GM19452 (cell line): ENCODE results near the gene TXNL4A.
"Not testable (repeated sequence)": the region's sequence is repeated elsewhere in the genome, so short reads cannot be mapped to it uniquely, and the experiment has no call there.

ENCODE experiments used
- ATAC-seq: cut with Tn5 transposase; IDR thresholded peaks from one replicate; pipeline ENCODE4 v1.9.1; 2021; ENCODE audit not compliant: unreplicated experiment

TXNL4A gene

DNA sequence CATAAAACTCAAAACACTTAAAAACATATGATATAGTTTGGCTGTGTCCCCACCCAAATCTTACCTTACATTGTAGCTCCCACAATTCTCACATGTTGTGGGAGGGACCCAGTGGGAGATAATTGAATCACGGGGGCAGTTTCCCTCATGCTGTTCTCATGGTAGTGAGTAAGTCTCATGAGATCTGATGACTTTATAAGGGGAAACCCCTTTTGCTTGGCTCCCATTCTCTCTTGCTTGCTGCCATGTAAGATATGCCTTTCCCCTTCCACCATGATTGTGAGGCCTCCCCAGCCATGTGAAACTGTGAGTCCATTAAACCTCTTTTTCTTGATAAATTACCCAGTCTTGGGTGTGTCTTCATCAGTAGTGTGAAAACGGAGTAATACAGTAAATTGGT is 11.3 kb upstream of the TXNL4A start:
- ATAC-seq, result not testable (repeated sequence)

DNA sequence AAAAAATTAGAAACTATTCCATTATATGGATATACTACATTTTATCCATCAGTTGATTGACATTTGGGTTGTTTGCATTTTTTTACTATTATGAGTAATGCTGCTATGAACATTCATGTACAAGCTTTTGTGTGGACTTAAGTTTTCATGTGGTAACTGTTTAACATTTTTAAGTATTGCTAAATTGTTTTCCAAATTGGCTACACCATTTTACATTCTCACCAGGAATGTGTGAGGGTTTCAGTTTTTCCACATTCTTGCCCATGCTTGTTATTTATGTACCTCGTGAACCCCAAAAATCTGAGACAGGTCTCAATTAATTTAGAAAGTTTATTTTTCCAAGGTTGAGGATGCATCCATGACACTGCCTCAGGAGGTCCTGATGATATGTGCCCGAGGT is 3.1 kb upstream of the TXNL4A start:
- ATAC-seq, result no peak

DNA sequence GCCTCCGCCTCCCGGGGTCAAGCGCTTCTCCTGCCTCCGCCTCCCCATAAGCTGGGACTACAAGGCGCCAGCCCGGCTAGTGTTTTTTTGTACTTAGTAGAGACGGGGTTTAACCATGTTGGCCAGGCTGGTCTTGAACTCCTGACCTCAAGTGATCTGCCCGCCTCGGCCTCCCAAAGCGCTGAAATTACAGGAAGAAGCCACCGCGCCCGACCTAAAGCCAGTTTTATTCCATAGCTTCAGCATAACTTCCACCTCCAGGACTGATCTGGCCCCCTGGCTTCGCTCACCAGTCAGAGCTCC is 783 bp upstream of the TXNL4A start:
- no peak for ATAC-seq

DNA sequence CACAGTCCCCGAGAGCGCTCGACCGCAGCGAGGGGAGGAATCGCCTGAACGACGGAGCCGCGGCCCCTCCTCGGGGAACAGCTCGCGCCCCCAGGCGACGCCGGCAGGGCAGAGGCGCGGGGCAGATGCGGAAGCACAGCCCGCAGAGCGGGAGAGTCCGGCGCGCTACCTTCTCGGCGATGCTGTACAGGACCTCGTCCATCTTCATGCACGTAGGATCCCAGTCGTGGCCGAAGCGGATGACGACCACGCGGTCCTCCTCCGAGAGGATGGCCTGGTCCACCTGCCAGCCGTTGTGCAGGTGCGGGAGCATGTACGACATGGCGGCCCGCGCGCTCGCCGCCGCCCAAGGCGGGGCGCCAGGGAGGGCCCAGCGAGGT is 302 bp downstream of the TXNL4A start:
- ATAC-seq, result peak; percentile 69

DNA sequence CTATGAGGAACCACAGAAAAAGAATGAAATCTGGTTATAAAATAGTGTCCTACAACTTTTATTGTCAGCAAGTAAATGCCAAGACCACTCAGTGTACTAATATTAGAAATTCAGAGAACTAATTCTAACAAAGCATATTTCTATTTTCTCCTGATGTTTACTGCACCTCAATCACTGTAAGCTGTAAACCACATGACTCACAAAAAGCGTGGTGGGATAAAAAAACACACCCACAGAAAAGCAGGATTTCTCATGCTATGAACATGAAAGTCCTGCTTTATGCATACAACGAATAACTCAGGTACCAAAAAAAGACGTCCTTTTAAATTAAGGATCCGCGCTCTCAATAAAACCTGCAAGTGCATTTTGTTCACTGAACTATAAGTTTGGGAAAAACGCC is 797 bp downstream of the TXNL4A start:
- no peak for ATAC-seq

DNA sequence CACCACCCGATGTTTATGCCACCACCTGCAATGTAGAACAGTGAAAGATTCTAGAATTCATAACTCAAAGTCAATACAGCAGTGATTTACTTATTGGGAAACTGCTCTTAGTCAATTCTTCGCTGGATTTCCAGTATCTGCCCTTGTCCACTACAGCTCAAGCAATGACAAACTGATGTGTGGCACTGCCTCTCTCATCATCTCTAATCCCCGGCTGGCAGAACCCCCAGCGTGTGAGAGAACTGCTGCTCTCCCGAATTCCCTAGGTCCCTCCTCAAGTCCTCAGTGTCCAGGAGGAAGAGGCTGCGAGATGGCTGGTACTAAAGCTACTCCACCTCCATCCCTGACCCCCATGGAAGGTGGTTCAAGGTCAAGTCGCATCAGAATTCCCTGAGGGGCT is 1.6 kb downstream of the TXNL4A start:
- no peak for ATAC-seq

DNA sequence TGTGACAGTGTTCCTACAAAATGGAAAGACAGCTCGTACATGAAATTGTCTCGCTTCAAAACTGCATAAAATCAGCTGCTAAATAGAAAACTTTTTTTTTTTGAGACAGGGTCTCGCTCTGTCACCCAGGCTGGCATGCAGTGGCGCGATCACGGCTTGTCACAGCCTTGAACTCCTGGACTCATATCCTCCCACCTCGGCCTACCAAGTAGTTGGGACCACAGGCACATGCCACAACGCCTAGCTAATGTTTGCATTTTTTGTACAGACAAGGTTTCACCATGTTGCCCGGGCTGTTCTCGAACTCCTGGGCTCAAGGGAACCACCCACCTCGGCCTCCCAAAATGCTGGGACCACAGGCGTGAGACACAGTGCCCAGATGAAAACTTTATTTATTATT is 3.2 kb downstream of the TXNL4A start:
- no peak for ATAC-seq

DNA sequence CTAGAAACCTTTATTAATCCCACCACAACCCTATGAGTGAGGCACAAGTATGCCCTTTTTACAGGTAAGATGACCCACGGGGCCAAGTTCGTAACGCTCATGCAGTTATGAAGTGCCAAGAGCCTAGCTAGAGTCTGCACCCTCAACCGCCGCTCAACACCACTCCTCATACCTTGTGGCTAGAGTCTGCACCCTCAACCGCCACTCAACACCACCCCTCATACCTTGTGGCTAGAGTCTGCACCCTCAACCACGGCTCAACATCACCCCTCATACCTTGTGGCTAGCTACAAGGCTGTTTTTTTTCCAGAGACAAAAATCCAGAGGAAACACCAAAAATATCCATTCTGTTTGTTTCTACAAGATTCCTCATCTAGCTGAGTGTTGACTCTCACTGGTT is 4.6 kb downstream of the TXNL4A start:
- ATAC-seq, result no peak

DNA sequence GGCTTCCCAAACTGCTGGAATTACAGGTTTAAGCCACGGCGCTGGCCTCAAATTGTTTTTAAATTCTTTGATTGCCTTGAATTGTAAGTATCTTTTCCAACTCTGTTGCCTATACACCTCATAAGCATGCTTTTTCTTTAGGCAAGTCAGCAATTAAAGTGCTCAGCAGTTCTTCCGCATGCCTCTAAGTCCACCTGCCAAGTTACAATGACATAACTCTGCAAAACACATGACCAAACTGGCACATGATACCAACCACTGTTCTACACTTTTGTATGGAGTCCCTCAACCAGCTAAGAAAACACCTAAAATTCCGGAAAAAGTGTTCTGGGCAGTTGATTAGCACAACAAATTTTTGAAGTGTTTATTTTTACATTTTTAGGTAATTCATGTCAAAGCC is 5.1 kb downstream of the TXNL4A start:
- no peak for ATAC-seq

DNA sequence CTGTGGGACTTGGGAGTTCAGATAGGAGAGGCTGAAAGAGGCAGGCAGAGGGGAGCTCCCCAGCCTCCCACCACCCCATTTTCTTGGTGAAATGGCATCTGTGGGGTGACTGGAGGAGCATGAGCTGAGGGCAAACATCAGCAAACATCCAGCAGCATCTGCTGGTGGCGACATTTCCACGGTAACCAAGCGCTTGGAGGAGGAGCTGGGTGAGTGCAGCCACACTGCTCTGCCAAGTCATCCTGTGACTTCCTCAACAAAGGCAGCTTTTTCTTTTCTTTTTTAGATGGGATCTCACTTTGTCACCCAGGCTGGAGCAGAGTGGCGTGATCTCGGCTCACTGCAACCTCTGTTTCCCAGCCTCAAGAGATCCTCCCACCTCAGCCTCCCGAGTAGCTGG is 5.6 kb downstream of the TXNL4A start:
- no peak for ATAC-seq

DNA sequence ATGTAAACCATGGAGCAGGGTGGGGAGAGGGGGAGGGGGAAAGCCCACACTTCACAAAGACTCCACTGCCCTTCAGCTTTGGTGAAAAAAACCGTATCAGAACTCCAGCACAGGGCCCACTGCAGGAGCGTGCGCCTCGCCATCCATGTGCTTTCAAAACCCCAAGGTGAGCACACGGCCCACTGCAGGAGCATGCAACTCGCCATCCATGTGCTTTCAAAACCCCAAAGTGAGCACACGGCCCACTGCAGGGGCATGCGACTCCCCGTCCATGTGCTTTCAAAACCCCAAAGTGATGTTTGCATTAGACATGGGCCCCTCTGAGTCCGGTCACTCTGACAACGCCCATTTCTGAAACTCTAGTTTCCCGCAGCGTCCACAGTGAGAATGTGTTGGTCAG is 7.8 kb downstream of the TXNL4A start:
- no peak for ATAC-seq

DNA sequence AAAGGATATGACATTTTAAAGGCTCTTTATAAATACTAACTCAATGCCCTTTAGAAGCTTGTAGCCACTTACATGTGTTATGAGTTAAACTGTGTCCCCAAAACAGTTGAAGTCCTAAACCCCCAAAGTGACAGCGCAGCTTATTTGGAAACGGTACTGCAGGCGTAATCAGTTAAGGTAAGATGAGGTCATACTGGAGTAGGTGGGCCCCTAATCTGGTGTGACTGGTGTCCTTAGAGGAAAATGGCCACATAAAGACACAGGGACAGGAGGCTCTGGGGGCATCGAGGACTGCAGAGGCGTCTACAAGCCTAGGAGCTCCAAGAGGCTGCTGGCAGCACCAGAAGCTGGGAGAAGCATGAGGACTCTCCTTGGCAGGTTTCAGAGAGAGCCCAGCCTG is 8.5 kb downstream of the TXNL4A start:
- no peak for ATAC-seq

DNA sequence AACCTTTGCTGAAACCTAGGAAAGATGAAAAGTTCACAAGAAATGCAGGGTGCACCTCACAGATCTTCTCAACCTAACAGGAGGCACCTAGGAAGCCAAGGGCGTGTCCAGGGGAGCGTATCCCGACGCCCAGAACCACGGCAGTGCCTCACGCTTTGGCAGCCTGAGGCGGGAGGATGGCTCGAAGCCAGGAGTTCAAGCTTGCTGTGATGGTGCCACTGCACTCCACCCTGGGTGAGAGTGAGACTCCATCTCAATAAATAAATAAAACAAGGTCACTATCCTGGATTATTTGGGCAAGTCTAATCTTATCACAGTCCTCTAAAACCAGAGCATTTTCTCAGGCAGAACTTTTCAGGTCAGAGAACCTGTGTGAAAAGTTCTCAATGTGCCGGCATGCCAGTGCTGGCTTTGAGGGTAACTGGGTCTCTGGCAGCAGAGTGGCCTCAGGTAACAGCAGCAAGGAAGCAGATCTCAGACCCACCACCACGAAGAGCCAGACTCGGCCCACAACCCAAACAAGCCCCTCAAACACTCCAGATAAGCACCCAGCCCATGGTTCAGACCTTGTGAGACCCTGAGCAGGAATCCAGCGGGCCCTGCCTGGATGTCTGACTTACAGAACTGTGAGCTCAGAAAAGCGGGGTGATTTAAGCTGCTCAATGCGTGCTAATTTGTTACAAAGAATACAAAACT is 12.2 kb downstream of the TXNL4A start:
- ATAC-seq, result no peak

DNA sequence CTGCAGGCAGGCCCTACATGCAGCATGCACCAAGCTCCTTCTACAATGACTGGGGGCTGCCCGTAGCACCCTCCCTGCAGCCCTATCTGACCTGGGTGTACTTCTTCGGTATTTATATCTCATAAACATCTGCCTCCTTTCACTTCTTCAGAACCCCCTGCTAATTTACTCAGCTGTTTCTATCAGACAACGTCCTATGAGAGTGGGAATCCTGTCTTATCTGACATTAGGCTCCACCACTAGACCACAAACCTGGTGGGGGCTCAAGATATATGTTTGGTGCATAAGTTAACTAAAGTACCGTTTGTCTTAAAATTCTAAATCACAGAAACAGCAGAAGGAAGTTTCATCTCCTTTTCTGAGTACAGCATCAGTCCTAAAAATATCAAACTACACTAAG is 13.3 kb downstream of the TXNL4A start:
- ATAC-seq, result no peak

DNA sequence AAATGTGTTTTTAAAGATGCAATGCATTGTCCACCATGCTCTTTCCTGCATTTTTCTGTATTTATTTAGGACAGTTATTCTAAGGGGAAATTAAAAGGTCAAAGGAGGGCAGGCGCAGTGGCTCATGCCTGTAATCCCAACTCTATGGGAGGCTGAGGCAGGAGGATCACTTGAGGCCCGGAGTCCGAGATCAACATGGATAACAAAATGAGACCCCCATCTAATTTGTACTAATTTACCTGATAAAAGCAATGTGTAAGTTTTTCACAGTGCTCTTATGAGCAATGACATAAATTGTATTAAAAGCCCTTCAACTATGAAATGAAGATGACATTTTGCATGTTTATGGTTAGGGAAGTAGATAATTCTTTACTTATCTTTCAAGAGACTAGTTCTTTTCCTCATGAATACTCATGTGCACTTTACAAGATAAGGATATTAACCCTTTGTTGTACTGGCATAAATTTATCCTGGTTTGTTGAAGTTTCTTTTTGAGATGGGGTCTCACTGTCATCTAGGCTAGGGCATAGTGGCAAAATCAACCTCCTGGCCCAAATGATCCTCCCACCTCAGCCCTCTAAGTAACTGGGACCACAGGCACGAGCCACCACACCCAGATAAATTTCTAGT is 14.2 kb downstream of the TXNL4A start:
- ATAC-seq, result no peak

DNA sequence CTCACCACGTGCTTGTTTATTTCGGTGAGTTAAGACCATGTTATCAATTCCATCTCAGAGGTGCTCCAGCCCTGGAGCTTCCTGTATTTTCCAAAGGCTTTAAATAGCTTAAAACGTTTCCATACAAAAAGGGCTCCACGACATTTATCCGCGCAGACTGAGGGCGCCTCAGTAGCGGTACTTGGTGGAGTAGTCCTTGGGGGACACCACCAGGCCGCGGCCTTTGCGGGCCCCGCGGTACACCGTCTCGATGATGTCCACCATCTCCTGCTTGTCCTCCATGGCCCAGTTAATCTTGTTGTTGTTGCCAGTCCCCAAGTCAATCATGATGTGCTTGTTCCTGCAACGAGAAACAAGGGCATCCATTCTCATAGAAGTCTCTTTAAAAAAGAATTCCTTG is 14.8 kb downstream of the TXNL4A start:
- ATAC-seq, result no peak

DNA sequence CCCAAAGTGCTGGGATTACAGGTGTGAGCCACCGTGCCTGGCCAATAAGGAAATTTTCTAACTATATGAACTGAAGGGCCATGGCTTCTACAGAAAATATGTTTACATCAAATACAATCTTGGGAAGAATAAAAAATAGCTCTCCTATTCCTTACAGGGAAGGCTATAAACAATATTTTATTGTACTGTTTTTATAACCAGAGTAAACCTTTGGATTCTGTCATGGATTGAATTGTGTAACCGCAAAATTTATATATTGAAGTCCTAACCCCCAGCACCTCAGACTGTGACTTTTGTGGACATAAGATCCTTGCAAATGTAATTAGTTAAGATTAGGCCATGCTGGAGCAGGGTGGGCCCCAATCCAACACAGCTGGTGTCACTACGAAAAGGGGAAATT is 15.6 kb downstream of the TXNL4A start:
- no peak for ATAC-seq

DNA sequence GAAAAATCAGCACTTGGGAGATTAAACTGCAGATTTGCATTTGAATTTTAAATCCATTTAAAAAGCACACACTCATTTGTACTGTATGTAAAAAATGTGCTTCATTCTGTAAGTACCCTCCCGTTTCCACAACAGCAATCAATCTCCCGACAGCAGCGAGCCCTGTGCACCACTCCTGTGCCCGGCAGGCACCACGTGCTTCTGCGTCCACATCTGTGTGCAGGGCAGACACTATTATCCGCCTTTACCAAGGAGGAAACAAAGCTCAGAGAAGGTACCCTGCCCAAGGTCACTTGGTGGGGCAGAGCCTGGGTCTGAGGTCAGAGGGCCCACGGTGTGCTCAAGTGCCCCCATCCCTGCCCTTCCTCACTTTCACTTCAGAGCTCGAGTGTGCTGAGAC is 16.4 kb downstream of the TXNL4A start:
- ATAC-seq, result no peak

DNA sequence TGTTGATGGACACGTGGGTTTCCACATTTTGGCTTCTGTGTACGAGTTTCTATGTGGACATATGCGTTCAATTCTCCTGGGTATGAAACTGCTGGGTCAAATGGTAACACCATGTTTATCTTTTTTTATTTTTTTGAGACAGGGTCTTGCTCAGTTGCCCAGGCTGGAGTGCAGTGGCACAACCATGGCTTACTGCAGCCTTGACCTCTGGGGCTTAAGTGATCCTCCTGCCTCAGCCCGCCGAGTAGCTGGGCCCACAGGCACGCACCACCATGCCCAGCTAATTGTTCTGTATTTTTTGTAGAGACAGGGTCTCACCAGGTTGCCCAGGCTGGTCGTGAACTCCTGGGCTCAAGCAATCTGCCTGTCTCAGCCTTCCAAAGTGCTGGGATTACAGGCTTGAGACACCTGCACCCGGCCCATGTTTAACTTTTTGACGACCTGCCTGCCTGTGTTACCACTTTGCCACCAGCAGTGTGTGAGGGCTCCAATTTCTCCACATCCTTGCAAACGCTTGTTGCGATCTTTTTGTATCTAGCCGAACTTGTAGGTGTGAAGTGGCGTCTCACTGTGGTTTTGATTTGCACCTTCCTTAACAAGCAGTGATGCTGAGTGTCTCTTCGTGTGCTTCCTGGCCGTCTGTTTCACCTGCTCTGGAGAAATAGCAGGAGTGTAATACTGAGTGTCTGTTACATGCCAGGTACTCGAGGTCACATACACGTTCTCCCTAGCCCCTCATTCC is 17.0 kb downstream of the TXNL4A start:
- ATAC-seq, result no peak

DNA sequence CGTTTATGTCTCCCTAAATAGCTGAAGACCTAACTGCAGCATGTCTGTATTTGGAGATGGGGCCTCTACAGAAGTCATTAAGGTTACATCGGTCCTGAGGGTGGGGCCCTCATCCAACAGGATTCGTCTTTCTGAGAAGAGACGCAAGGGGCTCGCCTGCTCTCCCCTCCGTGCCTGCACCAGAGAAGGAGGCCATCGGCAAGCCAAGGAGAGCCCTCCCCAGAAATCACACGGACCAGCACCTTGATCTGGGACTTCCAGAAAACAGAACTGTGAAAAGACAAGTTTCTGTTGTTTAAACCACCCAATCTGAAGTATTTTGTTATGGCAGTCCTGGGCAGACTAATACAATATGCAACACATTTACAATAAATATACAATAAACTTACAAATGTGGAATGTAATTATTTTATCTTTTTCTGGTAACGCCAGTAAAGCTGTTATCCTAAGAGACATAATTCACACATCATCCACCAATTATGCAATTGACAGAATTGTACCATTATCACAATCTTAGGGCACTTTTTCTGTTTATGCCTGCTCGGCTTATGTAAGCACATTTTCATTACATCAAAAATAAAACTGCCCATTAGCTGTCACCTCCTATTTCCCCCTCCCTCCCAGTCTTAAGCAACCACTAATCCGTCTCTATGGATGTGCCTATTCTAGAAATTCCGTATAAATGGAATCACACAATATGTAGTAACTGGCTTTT is 17.8 kb downstream of the TXNL4A start:
- no peak for ATAC-seq

DNA sequence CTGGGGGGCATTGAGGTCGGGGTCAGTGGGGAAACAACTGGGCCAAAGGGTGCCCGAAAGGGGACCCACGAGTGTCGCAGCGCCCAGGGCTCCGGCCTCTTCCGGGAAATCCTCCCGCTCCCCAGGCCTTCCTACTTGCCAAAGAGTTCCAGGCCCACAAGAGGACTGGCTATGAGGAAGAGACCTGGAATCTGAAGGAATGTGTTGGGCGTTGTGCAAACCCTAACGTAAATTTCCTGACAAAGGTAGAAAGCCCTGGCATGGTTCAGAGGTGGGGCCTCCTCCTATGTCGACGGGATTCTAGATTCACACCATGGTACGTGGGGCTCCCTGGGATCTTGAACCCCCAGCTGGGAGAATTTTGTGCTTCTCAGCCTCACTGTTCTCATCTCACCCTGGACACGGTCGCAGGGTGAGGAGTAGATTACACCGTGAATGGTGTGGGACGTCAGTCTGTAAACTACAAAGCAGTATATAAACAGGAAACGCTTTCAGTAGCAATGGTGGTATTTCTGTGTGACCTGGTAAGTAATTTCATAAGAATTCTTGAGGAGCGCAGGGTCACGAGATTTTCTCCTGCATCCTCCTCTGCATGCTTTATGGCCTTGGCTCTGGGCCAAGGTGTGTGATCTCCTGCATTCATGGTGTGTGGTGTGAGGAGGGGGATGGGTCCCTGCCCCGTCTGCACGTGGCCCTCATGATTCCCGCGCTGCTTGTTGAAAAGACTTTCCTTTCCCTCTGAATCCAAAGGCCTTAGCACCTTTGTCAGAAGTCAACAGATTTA is 23.1 kb downstream of the TXNL4A start:
- ATAC-seq, result no peak
